Middle frontal gyrus (tissue), 1 donor: ENCODE data around the gene TRIM62.
A peak's percentile ranks its signal among the peaks of the same experiment; 100 is the strongest.

Source experiments
- DNase-seq: peaks from one replicate; pipeline ENCODE4 v3.0.0-alpha.2; 2015; ENCODE audit warnings: low spot score; ENCODE audit errors: extremely low spot score

The TRIM62 gene

DNA sequence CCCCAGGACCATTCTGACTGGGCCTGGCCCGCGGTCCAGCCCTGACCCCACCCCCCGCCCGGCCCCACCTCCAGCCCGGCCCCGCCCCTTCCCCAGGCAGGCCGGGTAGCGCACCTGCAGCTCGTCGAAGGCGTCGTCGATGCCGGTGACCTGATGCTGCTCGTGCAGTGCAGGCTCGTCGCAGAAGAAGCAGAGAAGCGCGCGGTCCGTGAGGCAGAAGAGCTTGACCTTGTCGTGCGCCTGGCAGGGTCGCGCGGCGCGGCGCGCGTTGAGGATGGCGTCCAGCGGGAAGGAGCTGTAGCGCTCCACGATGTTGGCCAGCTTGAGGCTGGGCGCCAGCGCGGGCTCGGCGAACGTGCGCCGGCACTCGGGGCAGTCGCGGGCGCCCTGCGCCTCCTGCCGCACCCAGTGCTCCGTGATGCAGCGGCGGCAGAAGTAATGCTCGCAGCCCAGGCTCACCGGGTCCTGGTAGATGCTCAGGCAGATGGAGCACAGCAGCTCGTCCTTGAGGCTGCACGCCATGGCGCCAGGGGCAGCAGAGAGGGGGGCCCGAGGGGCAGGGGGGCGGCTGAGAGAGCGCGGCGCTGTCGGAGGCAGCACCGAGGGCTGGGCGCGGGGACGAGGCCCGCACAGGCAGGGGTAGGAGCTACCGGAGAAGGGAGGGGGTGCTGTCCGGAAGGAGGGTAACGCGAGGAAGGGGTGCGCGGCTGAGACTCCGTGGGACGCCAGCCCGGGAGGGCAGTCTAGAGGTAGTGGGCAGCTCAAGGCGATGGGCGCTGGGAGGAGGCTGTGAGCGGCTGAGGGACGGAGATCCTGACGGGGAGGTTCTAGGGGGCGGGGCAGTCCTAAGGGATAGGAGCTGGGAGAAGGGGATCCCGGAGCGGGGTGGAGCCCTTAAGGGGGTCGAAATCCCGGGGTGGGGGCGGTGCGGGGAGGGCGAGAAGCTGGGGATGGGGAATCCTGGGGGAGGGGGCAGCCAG, 642 bp downstream of the TRIM62 start:
- no peak for DNase-seq

DNA sequence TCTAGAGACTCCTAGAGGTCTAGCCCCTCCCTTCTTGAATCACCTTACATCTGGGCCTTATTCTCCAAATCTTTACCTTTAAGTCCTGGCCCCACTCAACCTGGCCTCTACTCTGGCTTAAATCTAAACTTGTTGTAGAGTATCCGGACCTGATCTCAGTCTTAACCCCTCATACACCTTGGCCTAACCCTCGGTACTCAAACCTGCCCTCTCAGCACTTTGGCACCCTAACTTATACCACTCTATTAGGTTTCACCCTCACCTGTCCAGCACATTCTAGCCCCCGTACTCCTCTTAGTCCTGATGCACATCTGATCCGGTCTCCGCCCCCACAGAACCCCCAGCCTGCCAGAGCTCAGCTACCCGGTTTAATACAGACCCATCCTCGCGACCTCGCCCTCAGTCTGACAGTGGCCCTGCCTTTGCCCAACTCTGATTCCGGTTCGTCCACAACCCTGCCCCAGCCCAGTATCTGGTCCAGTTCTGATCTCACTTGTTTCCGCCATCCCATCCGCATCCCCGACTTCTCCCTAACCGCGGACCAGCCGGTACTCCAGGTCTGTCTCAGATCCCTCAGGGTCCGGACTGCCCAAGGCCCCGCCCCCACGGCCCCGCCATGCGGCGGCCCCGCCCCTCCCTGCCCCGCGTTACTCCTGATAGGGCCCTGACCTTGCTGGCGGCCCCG, 1.5 kb downstream of the TRIM62 start:
- peak; percentile 78 for DNase-seq

DNA sequence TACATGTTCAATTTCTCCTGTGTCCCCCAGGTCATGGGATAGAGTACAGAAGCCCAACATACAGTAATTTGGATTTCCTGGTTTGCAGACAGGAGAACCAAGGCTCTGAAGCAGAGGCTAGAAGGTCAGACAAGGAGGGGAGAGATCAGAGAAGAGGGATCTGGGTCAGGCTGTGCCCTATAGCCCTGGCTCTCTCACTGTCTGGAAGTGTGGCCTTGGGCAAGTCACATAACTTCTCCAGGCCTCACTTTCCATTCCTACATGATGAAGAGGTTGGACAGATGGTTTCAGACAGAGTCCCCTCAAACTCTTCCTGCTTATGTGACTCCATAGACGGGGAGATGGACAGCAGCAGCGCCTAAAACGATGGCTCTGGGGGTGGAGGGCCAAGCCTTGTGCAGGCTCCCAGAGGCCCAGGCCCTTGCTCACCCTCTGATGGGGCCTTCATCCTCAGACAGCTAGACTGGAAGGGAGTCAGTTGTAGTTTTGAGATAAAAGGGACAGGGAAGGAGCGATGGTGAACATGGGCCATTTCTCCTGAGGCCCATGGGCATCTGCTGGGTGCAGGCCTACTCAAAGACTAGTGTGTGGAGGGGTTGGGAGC, 2.9 kb downstream of the TRIM62 start:
- DNase-seq: no peak

DNA sequence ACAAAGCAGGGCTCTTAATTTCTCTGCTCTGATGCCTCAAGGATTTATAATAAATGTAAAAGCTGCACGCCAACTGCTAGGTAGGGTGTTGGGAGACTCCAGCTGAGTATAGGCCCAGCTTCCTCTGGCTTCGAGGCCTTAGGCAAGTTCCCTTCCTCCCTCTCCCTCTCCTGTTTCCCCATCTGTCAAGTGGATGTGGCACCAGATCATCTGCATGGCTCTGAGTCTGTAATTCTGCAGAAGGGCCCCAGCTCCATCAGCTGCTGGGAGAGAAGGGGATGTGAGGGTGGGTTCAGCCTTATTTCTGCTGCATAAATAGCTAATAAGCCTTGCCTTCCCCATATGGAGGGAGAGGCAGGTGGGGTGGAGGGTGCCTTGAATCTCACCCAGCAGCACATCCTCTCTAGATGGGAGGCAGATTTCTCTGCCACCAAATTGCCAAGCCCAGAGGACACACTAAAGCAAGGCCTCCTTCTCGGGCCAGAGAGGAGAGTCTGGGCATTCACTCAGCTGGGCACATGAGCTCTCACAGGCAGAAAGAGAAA, 3.8 kb downstream of the TRIM62 start:
- DNase-seq: no peak

DNA sequence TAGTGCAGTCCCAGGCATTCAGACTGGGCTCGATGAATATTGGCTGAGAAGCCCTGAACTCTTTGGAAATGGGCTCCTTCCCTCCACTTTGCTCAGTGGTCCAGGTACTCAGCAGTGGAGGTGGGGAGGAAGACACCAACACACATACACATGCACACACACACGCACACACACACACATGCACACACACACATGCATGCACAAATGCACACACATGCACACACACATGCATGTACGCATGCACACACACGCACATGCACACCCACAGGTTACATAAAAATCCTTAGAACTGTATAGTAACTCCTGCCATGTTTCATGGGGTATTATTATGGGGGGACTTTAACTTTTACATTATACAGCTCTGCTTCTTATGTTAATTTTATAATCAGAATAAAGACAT, 5.0 kb downstream of the TRIM62 start:
- DNase-seq: no peak

DNA sequence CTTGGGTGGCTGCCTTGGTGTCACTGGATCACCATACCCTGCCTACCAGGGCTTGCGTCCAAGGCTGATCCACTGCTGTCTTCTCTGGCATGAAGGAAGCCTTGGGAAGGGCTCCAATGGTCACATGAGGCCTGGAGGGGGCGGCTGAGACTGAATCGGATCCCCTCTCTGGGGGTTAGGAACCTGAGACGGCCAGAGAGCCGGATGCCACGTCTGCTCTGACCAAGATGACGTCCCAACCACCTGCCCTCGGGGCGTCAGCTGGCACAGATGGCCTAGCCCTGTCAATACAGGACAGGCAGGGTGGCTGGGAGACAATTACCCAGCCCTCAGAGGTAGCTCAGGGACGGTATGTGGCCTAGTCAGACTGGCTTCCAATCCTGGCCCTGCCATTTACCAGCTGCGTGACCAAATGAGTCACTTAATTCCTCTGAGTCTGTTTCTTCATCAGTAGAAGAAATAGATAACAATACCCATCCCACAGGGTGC, 5.4 kb downstream of the TRIM62 start:
- DNase-seq: no peak

DNA sequence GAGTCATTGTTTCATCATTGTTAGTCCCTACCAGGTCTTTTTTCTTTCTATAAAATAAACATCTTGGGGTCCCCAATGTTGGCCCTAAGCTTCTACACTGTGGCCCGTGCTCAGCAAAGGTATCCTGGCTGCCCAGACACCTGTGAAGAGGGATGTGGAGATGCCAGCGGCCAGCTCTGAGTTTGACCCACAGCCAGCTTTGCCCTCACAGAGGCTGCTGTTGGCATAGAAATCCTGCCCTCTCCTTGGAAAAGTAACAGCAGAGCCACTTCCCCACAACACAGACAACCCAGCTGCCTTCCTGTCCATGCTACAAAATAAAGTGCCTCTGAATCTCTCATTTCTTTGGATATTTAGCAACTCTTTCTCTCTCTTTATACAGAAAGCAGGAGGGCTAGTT, 6.0 kb downstream of the TRIM62 start:
- no peak for DNase-seq

DNA sequence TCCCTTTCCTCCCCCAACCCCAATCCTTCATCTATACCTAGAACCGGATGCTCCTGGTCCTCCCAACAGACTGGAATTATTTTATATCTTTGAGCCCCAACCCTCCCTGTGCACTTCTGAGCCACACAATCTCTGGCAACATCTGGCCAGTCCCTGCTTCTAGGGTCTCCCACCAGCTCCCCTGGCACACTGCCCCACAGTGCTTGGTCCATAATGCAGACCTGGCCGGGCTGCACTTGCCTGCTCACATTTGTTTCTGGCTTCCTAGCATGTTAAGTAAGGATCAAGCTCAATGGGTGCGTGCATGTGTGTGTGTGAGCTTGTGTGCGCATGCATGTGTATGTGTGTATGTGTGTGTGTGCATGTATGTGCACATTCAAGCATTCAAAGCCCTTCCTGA, 8.8 kb downstream of the TRIM62 start:
- no peak for DNase-seq

DNA sequence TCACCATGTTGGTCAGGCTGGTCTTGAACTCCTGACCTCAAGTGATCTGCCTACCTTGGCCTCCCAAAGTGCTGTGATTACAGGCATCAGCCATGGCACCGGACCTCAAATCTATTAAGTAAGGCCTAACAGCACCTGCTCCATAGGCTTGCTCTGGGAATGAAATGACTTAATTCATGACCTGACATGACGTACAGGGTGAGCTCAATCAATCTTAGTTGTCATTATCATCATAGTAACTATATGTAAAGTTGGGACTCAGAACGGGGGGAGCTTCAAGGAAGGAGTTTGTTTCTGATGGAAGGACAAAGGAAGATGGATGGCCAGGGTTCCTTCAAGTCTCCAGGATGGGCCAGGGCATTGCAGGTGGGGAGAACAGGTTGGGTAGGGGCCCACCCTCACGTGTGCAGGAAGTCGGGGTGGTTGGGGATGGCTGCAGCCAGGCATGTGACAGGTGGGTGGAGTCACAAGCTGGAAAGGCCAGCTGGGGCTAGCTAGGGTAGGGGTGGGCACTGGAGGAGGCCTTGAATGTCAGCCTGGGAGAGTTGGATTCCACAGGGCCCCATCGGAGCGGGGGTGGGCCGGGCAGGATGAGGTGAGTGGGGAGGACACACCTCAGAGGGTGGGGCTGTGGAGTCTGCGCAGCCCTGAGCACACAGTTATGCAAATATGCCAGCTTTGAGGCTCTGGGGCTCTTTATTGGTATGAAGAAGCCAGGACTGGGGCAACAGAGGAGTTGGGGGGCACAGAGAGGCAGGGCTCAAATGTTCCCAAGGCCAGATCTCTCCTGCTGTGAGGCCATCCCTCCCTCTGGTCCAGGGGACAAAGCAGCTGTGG, 9.6 kb downstream of the TRIM62 start:
- DNase-seq: no peak

DNA sequence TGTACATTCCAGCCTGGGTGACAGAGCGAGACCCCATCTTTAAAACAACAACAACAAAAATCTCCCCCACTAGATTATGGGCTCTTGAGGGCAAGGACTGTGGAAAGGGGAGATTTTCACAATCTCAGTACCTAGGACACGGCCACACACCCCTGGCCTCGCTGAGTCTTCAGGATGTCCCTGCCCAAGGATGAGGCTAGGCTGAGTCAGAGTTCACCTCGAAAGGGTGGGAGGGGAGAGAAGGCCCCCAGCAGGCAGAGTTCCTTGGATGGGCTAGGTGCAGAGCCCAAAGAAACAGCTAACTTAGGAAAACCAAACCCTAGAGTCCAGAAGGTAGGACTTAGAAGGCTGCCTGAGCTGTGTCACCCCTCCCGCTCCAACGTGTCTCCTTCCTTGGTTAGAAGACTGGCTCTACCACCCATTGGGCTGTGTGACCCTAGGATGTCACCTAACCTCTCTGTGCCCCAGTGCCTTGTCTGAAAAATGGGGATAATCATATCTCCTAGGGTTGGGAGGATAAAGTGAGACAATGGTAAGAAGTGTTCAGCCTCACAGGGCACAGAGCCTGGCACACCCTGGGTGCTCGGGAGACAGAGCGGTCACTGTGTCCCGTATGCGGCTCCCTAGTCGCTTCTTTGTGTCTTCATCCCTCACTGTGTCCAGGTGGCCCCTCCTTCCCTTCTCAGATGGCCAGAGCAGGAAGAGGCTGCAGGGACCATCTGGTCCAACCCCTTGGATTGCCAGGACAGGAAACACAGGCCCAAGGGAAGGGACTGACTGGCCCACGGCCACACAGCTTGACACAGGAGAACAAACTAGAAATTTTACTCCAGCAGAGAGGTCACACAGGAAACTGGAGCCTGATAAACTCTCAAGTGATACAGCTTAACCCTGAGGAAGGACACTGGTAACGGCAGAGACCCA, 11.2 kb downstream of the TRIM62 start:
- DNase-seq: no peak

DNA sequence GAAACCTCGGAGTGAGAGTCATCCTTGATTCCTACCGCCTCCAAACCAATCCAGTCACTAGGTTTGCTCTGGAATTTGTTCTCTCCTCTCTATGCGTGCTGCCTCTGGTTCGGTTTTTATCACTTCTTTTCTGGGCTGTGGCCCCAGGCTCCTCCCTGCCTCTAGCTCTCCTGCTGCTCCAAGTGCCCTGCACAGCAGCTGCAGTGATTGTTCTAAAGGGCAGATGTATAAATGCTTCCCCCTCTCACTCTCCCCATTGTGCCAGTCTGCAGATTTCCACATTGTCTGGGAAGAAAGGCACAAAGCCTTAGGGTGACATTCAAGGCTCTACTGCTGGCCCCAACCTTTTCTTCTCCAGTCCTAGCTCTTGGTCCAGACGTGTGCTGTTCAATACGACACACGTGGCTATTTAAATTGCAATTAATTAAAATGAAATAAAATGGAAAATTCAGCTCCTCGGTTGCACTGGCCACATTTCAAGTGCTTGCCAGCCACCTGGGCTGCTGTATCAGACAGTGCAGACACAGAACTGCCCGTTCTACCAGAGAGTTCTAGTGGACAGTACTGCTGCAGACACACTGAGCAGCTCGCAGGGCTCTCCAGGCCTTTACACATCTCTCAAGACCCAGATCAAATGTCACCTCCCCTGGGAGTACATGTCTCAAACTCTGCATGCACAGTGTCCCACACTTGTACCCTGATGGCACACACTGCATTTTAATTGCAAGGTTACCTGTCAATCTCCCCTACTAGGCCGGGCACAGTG, 12.4 kb downstream of the TRIM62 start:
- no peak for DNase-seq

DNA sequence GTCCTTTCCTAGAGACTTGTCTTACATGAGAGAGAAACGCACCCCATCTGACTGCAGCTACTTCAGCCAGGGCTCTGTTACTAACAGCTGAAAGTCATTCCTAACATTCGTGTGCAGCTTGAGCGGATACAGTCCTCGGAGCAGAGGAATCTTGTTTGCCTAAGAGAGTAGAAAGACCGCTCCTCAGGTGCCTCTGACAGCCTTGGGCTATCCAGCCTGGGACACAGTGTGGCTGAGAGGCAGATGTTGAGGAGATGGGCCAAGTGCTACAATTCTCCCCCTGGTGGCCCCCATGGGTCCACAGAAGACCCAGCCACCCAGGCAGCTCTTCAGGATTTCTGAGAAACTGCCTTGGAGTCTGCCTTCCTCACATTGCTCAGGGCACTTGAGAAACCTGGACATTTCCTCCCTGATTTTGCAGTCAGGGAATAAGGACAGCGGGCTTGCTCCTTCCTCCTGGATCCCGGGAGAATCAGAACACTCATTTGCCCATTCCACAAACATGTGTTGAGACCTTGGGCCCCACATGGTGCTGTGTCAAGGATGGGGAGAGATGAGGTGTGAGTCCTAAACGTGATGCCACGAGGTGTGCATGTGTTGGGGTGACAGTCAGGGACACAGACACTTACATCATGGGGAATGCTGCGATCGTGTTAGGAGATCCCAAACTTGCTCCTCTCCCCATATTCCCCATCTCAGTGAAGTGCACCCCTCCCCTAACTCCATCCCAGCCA, 13.1 kb downstream of the TRIM62 start:
- DNase-seq: no peak

DNA sequence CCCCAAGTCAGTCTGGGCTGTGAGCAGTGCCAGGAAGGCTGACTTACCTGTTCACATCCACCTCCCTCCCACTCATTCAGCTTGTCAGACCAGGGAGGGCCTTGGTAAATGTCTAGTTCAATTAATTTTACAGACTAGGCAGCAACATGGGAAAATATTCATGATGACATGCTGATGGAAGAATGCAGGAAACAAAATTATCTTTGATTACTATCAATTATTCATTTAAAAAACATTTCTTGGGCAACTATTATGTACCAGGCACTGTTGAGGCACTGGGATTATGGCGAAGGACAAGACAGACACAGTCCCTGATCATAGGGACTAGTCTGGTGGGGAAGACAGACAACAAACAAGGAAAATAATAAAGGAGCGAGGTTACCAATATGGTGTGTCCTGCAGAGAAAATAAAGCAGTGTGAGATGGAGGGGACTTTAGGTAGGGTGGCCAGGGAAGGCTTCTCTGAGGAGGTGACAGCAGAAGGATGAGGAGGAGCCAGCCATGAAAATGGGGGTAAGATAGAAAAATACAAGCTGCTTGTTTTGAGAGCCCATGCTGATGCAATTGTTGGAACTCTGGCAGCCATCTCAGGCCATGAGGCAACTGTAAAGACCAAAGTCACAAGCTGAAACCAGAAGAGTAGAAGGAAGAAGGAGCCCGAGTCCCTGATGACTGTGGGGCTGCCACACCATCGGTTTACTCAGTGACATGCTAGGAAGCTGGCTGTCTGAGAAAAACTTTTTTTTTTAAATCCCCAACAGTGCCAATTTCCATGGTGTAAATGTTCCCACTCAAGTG, 14.0 kb downstream of the TRIM62 start:
- no peak for DNase-seq

DNA sequence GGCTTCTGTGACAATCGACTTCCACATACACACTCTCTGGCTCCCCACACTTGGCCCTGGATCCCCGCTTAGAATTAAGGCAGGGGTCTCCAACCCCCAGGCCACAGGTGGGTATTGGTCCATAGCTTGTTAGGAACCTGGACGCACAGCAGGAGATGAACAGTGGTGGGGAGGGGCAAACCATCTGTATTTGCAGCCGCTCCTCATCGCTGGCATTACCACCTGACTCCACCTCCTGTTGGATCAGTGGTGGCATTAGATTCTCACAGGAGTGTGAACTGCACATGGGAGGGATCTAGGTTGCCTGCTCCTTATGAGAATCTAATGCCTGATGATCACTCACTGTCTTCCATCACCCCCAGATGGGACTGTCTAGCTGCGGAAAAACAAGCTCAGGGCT, 16.0 kb downstream of the TRIM62 start:
- no peak for DNase-seq

DNA sequence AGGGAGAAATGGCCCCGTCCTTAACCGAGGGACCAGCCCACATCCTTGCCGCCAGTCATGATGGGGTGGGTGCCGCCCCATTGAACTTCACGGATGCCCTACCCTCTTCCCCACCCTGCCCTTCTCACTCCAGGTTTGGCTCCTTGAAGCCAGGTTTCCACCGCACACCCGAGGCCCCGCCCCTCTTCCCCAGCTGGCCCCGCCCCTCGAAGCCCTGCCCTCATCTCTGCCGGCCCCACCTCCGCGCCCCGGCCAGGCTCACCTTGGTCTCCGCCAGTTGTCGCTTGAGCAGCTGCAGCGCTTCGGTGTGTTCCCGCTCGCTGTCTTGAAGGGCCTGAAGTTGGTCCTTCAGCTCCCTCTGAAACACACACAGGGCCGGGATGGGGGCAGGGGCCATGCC, 16.6 kb downstream of the TRIM62 start:
- no peak for DNase-seq

DNA sequence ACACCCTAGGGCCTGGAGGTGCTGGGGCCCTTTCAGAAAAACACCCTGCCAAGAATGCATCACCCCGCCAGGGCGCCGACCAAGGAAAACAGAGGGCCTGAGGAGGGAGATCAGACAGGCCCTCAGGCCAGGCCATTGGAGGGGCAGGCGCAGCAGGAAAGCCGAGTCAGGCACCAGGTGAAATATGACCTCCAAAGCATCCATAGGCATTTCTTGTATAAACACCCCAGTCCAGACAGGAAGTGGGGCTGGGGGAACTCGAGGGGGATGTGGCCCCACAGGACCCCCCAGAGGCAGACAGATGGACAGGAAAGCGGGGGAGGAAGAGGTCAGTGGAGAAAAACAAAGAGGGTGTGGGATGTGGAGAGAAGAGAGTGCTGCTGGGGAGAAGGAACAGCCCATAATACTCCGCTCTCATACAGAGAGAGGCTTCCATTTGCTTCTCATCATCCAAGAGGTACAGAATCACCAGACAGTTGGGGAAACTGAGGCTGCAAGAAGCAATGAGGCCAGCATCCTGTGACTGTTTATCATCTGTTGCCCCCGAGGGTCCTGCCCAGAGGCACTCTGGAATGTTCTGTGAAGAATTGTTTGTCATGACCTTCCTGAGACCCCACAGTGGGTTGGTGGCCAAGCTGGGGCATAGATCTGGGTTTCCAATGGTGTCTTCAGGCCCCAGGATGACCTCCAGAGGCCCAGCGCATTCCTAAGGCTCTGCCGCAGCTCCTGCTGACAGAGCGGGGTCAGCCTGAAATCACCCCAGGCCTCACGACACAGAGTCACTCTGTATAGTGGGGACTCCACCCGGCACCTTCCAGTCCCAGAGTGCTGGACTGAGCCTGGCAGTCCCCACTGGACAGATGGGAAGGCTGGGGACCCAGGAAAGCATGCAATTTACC, 18.0 kb downstream of the TRIM62 start:
- no peak for DNase-seq

DNA sequence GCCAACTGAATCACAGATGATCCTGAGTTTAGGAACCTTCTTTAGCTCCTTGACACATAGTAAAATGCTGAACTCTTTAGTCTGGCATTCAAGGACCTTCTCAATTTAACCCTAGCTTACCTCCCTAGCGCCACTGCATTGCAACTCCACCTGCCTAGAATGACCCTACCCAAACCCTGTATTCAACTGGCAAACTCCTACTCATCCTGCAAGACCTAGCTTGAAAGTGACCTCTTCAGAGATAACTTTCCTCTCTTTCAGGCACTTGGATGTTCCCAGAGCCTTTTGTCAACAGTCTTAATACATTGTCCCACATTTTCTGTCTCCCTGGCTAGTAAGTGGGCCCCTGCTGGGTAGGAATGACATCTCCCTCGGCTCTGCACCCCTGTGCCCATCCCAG, 19.7 kb downstream of the TRIM62 start:
- no peak for DNase-seq
